Keratinocyte (primary cell): Measurements from ENCODE around the gene PRLR.

Source experiments
- EZH2 ChIP-seq: IDR thresholded peaks from one replicate; pipeline ENCODE4 v1.6.1; 2012; ENCODE audit warnings: inconsistent platforms, mild to moderate bottlenecking, low read length, moderate library complexity
- TF ChIP-seq, protein P1 (sequence below), 3 experiments: IDR thresholded peaks in 1 of 3; conservative IDR thresholded peaks in 1 of 3; optimal IDR thresholded peaks in 1 of 3; 2 replicates in 2 of 3; 3 replicates in 1 of 3; pipeline versions ENCODE3 to v1.5.1; 2011; ENCODE audit warnings: low read length in 3 of 3, mild to moderate bottlenecking in 3 of 3, moderate library complexity in 2 of 3, control low read depth in 1 of 3, inconsistent platforms in 1 of 3; ENCODE audit not compliant: insufficient read depth in 2 of 3; ENCODE audit errors: extremely low read depth in 1 of 3

DNA sequence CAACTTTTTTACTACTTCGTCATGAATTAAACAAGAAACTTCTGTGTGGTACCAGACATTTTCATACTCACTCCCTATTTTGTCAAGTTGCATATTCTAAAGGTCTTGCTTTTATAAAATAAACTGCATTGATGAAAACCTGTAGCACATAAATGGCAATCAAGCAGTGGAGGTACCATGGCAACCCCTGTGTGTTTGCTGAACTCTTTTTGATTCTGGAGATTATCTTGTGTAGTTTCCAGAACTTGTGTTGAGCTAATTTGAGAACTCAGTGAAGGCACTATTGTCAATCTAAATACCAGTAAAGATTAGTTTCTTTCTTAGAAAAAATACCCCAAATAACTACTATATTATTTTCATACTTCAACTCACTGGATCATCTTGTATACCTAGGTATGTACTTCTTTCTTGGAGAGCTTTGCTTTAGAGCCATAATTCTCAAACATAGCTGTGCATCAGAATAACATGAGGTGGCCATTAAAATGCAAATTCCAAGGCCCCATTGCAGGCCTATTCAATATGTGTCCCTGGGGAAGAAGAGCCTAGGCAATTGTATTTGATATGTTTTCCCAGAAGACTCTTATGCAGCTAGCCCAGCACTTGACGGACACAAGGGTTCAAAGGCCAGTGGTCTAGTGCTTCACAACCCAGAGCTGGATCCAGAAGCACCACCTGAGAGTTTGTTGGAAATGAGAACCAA is 9.8 kb upstream of the PRLR start:
- TF ChIP-seq, protein P1, sequence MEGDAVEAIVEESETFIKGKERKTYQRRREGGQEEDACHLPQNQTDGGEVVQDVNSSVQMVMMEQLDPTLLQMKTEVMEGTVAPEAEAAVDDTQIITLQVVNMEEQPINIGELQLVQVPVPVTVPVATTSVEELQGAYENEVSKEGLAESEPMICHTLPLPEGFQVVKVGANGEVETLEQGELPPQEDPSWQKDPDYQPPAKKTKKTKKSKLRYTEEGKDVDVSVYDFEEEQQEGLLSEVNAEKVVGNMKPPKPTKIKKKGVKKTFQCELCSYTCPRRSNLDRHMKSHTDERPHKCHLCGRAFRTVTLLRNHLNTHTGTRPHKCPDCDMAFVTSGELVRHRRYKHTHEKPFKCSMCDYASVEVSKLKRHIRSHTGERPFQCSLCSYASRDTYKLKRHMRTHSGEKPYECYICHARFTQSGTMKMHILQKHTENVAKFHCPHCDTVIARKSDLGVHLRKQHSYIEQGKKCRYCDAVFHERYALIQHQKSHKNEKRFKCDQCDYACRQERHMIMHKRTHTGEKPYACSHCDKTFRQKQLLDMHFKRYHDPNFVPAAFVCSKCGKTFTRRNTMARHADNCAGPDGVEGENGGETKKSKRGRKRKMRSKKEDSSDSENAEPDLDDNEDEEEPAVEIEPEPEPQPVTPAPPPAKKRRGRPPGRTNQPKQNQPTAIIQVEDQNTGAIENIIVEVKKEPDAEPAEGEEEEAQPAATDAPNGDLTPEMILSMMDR (optimal IDR thresholded peaks at IDR 0.05 in 1 of 3, IDR thresholded peaks at IDR 0.05 in 1 of 3, conservative IDR thresholded peaks at IDR 0.05 in 1 of 3; ENCODE audit: extremely low read depth in 1 of 3, insufficient read depth in 2 of 3, low read length in 3 of 3), result no peak
- TF ChIP-seq EZH2, result no peak
